ENCODE measurements around the gene PARP16.

PARP16 gene

GRCh38 chr15:65208647-65209046 lies 78.0 kb downstream of the PARP16 start:
- in situ Hi-C loops (cut with HindIII; ENCODE audit: low sequenced_read_pairs), result loop anchor here (5.0 kb wide), 1 partner anchor 54 kb away; no protein-coding TSS in a partner anchor
